Transverse colon (tissue), 4 donors: ENCODE measurements around the gene CARMIL3.
"Not testable (repeated sequence)": the region's sequence is repeated elsewhere in the genome, so short reads cannot be mapped to it uniquely, and the experiment has no call there.

Source experiments
- EP300 ChIP-seq: sonication (generic); formaldehyde crosslinking; IDR thresholded peaks from one replicate; pipeline ENCODE4 v1.6.1; 2017; ENCODE audit warnings: antibody characterized with exemption, low read depth
- POLR2A ChIP-seq: fragments of 450-650 bp; IDR thresholded peaks from one replicate; pipeline ENCODE4 v1.6.1; 2016; ENCODE audit warnings: antibody characterized with exemption, mild to moderate bottlenecking, moderate library complexity
- POLR2AphosphoS5 ChIP-seq, 3 donors: sonication (generic); formaldehyde crosslinking; IDR thresholded peaks; one replicate each; pipeline ENCODE4 v1.6.1; 2016; ENCODE audit warnings: antibody characterized with exemption in 3 of 3
- TF ChIP-seq, protein P1 (sequence below), 5 experiments: fragments of 200-600 bp in 3 of 5; fragments of 450-650 bp in 2 of 5; sonication (generic) in 3 of 5; IDR thresholded peaks; 1 replicate in 2 of 5; 2 replicates in 3 of 5; pipeline ENCODE4 v1.5.1; 2016 to 2017; ENCODE audit warnings: antibody characterized with exemption in 5 of 5, inconsistent platforms in 3 of 5, mild to moderate bottlenecking in 2 of 5, moderate library complexity in 1 of 5

GRCh38 chr14:24006471-24006816 lies 45.4 kb upstream of the CARMIL3 start:
- TF ChIP-seq POLR2AphosphoS5 (IDR thresholded peaks at IDR 0.05); POLR2A; EP300: not testable (repeated sequence)
- TF ChIP-seq, protein P1, sequence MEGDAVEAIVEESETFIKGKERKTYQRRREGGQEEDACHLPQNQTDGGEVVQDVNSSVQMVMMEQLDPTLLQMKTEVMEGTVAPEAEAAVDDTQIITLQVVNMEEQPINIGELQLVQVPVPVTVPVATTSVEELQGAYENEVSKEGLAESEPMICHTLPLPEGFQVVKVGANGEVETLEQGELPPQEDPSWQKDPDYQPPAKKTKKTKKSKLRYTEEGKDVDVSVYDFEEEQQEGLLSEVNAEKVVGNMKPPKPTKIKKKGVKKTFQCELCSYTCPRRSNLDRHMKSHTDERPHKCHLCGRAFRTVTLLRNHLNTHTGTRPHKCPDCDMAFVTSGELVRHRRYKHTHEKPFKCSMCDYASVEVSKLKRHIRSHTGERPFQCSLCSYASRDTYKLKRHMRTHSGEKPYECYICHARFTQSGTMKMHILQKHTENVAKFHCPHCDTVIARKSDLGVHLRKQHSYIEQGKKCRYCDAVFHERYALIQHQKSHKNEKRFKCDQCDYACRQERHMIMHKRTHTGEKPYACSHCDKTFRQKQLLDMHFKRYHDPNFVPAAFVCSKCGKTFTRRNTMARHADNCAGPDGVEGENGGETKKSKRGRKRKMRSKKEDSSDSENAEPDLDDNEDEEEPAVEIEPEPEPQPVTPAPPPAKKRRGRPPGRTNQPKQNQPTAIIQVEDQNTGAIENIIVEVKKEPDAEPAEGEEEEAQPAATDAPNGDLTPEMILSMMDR (IDR thresholded peaks at IDR 0.05): not testable (repeated sequence)
